Measurements from ENCODE around the gene CCNF.
"Not testable (repeated sequence)": the region's sequence is repeated elsewhere in the genome, so short reads cannot be mapped to it uniquely, and the experiment has no call there.

The CCNF gene

DNA sequence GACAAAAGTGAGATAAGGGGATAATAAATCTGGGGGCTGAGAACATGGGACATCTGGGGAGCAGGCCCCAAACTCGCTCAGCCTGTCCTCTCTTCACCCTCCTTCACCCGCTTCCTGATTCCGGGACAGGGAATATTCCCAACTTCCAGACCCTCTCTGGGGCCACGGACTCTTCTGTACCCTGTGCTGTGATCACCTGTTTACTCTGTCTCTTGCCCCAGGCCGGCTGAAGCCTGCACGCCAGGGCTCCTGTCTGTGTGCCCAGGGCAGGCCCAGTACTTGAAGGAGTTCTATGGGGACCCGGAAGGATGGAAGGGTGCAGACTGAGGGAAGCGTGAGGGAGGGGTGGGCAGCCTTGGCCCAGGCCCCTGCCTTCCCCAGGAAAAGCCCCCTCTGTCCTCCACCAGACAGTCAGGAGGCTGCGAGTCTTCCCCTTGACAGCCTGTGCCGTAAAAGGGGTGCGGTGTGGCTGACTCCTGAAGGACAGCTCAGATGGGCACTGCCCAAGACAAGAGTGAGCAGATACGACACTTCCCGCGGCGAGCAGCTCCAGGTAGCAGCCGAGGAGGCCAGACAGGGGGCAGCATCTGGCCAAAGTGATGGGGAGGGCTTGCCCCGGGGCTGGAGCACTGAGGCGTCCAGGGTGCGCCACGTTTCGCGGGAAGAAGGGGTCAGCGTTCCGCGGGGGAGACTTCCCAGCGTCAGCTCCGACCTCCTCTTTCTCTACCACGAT lies 1.0 kb upstream of the CCNF start:
- peak; percentile 70 for DNase-seq

DNA sequence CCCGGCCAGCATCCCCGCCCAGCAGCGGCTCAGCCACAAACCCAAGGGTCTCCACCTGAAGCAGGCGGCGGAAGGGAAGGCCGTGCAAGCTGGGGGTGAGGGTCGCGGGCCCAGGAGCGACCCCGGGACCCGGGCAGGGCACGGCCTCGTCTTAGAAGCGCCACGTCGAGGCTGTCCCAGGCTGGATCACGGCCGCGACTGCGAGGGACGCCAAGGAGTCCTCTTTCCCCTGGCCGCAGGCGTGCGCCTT lies 538 bp upstream of the CCNF start:
- no peak for DNase-seq

GRCh38 chr16:2429771-2430663 lies 770 bp downstream of the CCNF start:
- no peak for DNase-seq

DNA sequence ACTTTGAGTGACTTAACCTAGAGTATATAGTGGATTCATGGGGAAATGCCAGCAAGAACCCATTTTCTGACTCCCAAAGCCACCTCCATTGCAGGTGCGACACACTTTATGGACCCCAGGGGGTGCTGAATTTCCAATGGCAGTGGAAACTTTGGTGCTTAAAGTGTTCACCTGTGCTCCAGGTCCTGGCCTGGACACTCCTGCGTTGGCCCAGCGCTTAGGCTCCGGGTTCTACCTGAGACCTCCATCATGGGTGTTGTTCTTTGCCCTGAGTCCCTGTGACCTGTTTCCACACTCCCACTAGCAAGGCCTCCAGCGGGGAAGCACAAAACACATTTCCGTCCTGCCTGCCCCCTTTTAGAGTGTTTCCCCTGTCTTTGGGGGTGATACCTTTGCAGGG lies 3.0 kb downstream of the CCNF start:
- DNase-seq = no peak

DNA sequence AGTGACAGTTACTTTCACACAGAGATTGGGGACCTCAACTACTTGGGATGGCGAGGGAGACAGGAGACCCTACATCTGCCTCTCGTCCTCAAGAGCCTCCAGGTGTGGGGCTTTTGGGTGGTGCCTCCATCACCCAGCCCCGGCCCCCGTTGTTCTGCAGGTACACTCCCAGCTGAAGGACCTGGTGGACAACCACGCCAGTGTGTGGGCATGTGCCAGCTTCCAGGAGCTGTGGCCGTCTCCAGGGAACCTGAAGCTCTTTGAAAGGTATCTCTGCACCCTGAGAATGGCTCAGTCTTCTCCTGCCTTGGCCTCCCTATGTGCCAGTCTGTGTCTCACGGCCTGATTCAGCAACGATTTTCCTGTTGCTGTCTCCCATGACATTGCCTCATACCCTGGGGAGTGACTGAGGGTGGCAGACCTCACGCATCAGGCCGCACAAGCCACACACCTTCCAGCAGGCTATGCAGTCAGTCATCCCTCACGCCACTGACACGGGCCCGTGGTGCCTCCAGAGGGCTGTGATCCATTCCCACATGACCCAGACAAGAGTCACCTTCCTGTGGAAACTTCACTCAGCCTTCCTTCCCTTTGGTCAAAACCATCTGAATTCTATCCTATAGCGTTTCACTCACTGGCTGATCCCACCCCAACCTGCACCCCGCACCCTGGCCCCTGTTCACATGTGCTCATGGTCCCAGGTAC lies 3.7 kb downstream of the CCNF start:
- DNase-seq = no peak

GRCh38 chr16:2435236-2435635 lies 6.0 kb downstream of the CCNF start:
- not testable (repeated sequence) for DNase-seq

DNA sequence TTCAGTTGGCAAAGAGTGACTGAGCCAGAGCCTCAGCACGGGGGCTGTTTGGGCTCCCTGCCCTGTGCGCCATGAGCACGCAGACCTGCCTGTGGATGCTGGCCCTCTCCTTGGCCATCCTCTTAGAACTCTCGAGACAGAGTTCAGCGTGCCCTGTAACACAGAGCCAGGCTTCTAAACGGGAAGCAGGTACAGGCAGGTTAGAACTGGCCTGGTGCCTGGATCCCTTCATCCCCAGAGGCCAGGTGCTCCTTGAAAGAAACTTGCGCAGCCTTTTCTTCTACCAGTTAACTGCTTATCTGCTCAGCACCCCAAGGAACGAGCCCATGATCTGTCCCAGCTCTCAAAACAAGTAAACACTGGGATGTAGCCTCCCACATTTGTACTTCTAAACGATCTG lies 6.9 kb downstream of the CCNF start:
- no peak for DNase-seq

DNA sequence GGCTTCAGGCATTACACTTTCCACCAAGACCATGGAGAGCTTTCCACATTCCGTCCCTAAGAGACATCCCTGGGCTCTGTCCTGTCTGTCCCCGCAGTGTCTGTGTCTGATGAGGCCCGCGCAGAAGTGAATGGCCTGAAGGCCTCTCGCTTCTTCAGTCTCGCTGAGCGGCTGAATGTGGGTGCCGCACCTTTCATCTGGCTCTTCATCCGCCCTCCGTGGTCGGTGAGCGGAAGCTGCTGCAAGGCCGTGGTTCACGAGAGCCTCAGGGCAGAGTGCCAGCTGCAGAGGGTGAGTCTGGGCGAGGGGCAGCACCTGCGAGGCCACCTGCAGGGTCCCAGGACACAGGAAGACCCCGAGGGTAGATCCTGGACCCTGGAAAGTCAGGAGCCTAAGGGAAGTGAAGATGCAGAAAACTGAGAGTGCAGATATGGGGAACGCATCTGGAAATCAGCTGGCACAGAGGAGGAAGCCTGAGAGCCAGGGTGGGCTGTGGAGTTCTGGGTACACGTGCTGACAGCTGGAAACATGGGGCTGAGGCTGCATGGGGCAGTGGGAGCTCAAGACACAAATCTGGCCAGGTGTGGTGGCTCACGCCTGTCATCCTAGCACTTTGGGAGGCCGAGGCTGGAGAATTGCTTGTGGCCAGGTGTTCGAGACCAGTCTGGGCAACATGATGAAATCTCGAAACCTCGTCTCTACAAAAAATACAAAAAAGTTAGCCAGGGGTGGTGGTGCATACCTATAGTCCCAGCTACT lies 8.0 kb downstream of the CCNF start:
- DNase-seq = no peak

GRCh38 chr16:2438121-2438520 lies 8.9 kb downstream of the CCNF start:
- no peak for DNase-seq

DNA sequence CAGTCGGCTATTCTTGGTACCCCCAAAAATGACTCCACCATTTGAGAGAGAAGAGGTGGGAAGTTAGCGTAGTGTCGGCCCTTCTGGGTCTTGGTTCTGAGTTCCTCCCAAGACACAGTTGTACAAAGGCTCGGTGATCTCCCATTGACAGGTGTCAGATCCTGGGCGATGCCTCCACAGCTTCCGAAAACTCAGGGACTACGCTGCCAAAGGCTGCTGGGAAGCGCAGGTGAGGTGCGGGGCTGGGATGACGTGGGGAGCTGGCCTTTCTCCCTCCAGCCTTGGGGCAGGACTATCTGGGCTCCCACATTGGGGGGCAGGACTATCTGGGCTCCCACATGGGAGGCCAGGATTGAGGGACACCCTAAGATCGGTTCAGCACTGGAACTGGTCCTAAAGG lies 10.4 kb downstream of the CCNF start:
- no peak for DNase-seq

- not testable (repeated sequence) for DNase-seq
Observed at GRCh38 chr16:2441143-2441804, 12.0 kb downstream of the CCNF start.

- no peak for DNase-seq
Observed at GRCh38 chr16:2443555-2443954, 14.3 kb downstream of the CCNF start.

GRCh38 chr16:2447920-2448583 lies 18.8 kb downstream of the CCNF start:
- DNase-seq = no peak

- DNase-seq = no peak
Observed at GRCh38 chr16:2449118-2449517, 19.9 kb downstream of the CCNF start.

DNA sequence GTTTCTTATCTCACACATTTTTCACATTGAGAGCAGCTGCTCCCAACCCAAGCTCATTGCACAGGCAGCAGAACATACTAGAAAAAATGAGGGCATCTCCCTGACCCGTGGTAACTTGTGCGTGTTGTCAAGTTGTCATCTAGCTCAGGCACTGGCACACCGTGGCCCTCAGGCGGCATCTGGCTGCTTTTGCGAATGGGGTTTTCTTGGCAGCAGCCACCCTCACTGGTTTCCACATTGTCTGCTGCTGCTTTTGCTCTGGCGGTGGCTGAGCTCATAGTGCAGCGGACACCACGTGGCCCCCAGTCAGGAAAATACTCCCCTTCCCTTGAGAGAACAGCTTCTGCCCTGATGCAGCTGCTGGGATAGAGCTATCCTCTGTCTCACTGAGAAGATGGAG lies 21.3 kb downstream of the CCNF start:
- DNase-seq = no peak

DNA sequence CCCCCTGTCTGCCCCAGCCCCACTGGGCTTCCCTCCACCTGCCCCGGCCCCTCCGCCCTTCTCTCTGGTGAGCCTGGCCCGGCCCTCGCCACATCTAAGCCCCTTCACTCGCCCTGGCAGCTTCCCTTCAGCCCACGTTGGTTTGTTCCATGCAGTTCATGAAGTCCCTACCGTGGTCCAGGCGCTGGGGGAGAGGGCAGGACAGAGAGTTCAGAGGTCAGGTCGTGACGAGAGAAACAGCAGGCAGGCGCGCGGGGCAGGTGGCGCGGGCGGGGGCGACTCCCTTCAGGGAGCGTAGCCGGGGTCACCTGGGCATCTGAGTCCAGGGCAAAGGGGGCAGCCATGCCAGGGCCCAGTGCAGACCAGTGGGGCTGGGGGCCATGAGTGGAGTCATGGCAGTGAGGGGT lies 21.7 kb downstream of the CCNF start:
- no peak for DNase-seq

GRCh38 chr16:2451851-2452320 lies 22.6 kb downstream of the CCNF start:
- no peak for DNase-seq

GRCh38 chr16:2452650-2453049 lies 23.4 kb downstream of the CCNF start:
- DNase-seq = no peak

GRCh38 chr16:2455081-2455845 lies 26.0 kb downstream of the CCNF start:
- no peak for DNase-seq

- DNase-seq = no peak
Observed at GRCh38 chr16:2456551-2457153, 27.4 kb downstream of the CCNF start.

DNA sequence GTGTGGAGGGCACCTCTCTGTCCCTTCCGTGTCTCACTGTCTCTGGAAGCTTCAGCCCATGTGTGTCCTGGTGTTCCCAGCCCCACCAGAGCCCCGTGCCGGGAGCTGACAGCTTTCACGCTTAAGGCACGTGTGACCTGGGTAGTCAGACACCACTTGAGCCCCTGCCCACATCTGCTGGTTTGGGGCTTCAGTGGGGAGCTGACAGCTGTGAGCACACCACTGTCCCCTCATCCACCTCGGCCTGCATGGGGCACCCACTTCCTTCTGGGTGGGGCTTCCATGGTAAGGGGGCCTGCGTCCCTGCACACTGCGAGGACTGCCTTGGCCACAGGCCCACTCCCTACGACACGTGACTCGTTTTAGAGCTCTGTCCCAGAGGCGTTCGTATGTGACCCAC lies 28.0 kb downstream of the CCNF start:
- no peak for DNase-seq
